Activated CD4-positive, alpha-beta T cell treated with anti-CD3 and anti-CD28 coated beads for 24 hours (primary cell): ENCODE results near the gene PRRT1.
"Not testable (repeated sequence)": the region's sequence is repeated elsewhere in the genome, so short reads cannot be mapped to it uniquely, and the experiment has no call there.

Source experiments
- DNase-seq, 2 donors: peaks; one replicate each; pipeline ENCODE4 v3.0.0-alpha.2; 2020; ENCODE audit warnings: low read depth in 2 of 2

The PRRT1 gene

GRCh38 chr6:32151181-32151862 lies 417 bp downstream of the PRRT1 start:
- no peak for DNase-seq

DNA sequence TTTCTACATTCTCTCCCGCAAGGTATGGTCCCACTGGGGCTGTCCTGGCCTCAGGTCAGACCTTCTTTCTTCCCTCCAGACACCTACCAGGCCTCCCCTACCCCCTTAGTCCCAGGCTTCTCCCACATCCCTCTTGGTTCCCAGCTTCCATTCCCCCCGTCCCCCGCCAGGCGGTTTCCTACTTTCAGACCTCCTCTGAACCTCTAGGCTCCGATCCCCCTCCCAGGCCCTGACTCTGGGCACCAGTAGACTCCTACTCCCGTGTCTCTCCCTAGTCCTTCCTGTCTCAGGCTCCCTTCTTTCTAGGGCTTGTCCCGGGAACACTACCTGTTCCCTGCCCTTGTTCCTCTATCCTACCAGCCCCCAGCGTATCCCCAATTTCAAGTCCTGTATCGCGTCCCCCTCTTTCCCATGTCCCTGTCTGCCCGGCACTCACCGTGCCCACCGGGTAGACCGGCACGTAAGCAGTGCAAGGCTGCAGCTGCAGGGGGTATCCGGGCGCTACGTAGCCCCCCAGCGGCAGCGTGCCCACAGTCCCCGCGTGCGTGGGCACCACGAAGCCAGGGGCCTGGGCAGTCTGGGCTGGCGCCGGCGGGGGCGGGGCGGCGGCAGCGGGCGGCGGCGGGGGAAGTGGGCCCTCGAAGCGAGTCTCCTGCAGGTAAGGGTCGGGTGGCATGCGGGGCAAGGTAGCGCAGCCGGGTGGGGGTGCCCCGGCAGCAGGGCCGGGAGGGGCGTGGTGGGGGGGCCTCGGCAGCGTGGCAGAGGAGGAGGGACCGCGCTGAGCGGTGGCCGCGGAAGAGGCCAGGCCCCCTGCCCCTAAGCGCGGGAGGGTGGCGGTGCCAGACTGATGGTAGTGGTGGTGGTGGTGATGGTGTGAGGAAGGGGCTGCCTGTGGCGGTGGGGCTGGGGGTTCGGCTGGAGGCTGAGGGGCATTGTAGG lies 1.5 kb downstream of the PRRT1 start:
- no peak for DNase-seq

DNA sequence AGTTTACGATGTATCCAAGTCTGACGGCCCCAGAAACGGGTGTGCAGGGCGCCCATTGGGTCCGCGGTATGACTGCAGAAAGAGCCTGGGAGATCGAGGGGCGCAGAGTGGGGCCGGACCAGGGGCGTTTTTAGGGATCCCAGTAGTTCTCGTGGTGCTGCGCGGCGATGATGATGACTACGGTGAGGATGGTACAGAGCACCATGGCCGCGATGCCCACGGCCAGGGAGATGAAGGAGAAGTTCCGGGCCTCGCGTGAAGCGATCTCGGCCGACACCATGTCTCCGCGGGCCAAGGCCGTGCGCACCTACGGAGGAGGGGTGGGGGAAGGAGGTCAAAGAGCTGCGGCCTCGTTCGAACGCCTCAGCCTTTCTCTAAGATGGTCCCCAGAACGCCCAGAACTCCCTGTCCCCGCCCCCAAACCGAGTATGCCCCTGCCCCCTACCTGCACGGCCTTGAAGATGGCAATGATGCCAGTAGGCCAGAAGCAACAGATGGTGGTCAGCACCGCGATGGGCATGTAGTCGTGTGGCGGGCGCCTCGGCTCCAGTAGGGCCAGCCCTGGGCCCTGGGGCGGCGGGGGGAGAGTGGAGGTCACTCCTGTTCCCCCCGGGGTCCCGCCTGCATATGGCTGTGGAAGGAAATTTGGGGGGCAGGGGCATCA lies 2.5 kb downstream of the PRRT1 start:
- no peak for DNase-seq

DNA sequence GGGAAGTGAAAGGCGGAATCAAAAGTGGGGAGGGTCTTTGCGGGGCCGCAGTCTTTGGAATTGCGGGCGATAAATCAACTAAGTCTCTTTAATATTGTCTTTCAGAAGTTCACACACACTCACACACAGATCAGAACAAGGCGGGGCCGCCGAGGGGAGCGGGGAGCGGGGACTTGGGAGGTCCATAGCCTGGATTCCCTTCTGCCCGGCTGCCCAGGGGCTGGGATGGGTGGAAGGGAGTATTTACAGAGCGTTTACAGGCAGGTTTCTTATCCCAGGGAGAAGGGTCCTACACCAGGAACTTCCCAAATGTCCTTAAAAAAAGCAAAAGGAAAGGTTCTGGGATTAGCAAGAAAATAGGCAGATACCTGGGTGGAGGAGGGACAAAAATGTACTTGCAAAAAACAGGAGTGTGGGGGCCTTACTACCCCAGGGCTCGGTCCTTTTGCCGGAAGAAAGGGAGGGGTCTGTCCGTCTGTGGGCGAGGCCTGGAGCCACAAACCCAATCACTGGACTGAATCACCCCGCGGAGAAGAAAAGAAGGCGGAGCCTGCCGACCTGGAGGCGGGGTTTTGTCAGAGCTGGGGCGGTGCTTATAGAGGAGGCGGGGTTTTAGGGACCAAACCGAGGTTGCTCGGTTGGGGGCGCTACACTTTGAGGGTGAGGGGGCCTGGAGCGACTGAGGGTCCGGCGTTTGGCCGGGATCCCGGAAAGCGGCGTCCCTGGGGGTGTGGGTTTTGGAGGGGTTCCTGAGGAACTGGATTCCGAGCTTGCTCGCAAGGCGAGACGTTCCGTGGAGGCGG lies 3.2 kb downstream of the PRRT1 start:
- peak; percentile 56 for DNase-seq

GRCh38 chr6:32147401-32148132 lies 4.2 kb downstream of the PRRT1 start:
- no peak for DNase-seq

GRCh38 chr6:32146687-32147086 lies 5.1 kb downstream of the PRRT1 start:
- DNase-seq = no peak

DNA sequence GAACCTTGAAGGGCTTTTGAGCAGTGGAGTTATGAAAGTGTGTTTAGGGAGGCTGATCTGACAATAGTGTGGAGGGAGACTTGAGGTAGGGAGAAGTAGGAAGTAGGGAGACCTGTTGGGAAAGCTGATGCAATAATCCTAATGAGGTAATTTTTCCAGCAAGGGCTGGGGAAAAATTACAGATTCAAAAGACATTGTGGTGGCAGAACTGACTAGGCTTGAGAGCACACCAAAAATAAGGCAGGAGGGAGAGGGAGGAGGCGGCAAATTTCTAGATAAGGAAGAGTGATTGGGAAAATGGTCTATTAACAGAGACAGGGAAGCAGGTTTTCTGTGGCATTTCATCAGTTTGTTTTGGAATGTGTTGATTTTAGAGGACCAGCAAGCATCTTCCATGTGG lies 5.5 kb downstream of the PRRT1 start:
- DNase-seq = no peak

DNA sequence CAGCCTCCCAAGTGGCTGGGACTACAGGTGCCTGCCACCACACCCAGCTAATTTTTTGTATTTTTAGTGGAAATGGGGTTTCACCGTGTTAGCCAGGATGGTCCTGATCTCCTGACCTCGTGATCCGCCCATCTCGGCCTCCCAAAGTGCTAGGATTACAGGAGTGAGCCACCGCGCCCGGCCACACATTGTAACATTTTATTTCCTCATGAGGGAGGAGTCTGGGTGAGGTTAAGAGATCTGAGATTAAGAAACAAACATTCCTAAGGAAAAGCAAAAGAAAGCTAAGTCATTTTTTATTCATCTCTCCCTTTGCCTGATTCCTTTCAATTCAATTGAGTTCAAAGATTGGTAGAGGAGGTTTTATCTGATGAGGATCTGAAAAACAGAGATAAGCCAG lies 7.5 kb downstream of the PRRT1 start:
- not testable (repeated sequence) for DNase-seq

DNA sequence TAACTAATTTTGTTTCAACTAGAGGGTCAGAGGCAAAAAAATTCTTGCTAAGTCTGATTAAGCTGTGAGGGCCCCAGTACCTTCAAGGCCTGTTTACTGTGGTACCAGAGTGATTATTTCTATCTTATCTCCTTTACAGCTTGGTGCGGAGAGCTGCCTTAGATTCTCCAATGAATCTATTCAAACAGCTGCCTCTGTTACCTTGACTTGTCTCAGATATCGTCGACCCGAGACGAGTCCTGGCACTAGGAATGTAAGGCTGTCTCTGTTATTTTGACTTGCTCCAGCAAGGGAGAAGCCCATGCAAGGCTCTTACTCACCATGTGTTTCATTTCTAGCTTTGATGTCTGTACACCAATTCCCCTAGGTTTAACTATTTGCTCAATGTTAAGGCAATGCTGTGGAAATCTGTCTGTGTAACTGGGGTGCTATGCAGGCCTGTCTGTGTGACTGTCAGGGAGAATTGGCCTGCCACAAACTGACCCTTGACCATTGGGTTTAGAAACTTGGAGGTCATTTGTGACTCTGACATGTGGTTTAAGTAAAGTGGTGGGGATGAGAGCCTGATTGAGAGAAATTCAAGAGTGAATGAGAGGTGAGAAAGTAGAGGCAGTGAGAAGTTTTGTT lies 11.2 kb downstream of the PRRT1 start:
- DNase-seq = no peak

GRCh38 chr6:32139590-32139989 lies 12.1 kb downstream of the PRRT1 start:
- no peak for DNase-seq

DNA sequence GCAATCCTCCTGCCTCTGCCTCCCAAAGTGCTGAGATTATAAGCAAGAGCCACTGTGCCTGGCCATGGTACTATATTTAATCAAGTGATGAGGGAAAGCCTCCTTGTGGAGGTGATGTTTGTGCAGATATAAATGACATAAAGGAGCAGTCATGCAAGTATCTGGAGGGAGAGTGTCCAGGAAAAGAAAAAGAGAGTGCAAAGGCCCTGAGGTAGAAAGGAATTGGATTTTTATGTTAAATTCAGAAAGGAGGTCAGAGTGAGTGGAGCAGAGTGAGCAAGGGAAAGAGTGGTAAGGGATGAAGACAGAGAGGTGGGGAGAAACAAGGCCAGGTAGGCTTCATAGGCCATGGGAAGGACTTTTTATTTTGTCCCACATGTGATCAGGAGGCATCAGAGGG lies 14.3 kb downstream of the PRRT1 start:
- DNase-seq = no peak

DNA sequence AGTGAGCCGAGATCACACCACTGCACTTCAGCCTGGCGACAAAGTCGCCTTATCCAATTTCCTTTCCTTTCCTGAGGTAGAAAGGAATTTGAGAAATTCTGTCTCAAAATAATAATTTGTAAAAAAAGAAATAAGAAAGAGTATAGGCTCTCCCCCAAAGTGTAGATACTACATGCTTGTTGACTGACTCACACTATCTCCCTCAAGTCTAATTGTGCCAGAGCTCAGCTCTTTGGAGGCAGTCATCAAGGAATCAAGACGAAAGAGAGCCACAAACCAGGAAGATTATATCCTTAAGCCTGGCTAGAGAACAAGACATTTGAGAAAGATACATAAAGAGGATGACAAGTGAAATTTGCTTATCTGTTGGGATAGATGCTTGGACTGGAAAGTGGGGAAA lies 18.0 kb downstream of the PRRT1 start:
- no peak for DNase-seq

DNA sequence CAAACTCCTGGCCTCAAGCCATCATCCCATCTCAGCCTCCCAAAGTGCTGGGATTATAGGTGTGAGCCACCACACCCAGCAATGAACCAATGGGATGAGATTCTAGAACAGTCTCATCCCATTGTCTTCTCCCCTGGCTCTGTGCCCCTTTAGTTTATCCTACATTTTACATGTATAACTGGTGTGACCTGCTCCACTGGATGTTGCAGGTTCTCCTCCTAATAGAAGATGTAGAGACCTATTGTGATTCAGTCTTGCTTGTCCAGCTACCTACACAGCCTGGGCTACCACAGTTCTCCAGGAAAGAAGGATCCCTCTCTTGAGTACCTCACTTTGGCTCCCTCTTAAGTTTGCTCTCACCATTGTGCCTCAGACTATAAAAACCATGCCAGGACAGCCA lies 19.6 kb downstream of the PRRT1 start:
- no peak for DNase-seq

GRCh38 chr6:32131439-32131948 lies 20.2 kb downstream of the PRRT1 start:
- no peak for DNase-seq

DNA sequence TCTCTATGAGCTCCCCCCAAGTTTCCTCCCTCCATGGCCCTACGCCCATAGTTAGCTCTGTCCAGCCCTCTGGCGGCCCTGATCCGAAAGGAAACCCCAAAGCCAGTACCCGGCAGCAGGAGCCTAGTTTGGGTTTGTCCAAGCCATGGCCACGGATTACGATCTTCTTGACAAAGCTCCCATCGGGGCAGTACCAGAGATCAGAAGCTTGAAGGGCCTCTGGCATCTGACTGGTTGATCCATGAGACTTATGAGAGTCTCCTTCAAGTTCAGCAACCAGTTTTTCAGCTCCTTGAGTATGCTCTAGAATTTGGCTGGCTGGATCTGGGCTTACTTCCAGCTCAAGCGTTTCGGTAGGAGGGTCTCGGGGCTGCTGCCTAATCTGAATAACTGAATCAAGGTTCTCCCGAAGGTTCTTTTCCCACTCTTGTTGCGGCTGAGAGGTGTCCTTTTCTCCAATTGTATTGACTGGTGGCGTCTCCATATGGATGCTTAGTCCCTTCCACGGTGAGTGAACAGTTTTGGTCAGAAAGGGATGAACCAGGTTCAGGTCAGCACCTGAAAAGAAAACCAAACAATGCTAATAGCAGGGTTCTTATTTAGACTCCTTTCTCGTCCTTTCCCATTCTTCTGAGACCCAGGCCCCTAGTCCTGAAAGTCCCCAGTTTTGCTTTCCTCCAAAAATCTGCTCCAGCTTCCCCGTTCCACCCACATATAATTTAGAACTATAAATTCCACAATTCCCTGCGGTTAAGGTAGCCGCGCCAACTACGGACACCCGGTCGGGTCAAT lies 22.2 kb downstream of the PRRT1 start:
- DNase-seq = no peak

GRCh38 chr6:32128751-32129296 lies 22.9 kb downstream of the PRRT1 start:
- no peak for DNase-seq

DNA sequence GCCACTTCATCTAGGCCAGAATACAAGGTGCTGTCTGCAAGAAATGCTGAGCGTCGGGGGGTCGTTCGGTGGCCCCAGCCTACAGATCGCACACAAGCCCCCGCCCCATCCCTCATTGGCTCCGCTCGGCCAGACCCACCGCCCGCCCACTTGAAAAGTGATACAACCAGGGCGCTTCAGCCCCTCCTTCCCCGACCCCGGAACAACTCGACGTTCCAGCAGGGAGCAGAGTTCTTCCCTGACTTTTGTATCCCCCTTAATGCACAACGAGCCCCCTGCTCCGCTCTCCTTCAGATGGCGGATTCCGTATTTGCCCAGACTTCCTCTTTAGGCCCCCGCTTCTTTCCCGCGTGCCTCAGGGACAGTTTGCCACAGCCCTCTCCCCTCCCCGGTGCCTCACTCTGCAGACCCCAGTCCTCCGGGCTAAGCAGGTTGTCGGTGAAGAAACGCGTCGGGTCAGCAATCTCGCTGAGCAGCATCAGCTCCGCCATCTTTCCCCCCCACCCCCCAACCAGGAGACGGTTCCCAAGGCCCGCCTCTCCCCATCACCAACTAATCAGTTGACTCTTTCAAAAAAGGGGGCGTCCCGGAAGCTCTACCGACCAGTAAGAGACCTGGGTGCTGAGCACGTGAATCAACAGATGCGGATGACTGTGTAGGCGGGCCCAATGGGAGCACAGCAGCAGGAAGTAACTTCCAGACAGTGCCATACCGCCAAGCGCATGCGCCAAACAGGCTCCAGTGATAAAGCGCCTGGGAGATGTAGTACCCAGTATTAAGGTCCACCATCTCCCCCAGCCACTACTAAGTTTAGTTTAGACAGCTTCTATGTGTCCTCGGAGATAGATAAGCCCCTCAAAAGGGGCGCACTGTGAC lies 23.8 kb downstream of the PRRT1 start, which contains the start of gene ATF6B:
Gene ATF6B (minus strand): TSS at position 530 of the 876 bp plus-strand sequence. CDS start 39 bp downstream, at position 491.
- peak; percentile 94 for DNase-seq

DNA sequence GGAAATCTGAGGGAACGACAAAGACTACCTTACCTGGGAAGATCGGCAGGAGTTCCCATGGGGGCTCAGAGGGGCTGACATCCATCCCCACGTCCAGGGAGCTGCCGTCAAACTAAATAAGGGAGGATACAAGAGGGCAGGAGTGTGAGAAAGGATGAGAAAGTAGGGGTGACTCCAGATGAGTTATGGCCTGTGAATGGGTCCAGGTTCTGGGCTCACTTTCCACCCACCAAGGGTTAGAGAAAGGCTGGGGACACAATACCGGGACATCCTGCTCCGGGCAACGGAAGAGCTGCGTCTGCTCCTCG lies 24.4 kb downstream of the PRRT1 start:
- no peak for DNase-seq
